Measurements from ENCODE around the gene IPO13.

IPO13 gene

DNA sequence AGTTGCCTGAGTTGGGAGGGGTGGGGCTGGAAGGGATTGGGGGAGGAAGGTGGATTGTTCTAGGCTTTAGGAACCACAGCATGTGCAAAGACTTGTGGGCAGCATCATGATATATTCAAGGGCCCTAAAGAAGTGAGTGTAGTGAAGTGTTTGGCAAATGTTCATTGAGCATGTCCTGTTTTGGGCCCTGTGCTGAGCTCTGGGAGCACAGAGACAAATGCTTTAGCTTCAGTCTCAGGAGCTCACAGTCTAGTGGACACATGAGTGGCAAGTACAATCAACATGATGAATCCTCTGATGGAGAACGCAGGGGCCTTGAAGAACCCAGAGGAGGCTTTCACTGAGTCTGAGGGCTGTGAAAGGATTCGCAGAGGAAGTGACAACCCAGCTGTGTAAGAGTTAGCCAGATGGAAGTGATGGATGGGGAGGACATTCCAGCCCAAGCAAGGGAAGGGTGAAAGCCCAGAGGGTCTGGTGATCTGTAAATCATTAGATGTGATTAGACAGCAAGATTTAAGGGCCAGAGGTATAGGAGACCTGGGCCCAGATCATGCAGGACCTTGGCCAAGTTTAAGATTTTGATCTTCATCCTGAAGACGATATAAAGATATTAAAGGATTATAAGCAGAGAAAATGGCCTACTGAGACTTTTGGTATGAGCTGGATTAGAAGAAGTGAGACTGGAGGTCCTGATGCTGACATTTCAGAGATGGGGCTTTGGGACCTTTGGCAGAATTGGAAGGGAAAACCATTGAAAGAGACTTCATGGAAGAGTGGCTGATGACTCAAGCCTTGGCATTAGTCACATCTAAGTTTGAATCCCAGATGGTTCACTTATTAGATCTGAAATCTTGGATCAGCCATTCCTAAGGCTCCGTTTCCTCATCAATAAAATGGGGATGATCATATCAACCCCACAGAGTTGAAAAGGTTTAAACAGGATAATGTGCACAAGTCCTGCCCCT lies 4.6 kb downstream of the IPO13 start:
- no peak for DNase-seq

DNA sequence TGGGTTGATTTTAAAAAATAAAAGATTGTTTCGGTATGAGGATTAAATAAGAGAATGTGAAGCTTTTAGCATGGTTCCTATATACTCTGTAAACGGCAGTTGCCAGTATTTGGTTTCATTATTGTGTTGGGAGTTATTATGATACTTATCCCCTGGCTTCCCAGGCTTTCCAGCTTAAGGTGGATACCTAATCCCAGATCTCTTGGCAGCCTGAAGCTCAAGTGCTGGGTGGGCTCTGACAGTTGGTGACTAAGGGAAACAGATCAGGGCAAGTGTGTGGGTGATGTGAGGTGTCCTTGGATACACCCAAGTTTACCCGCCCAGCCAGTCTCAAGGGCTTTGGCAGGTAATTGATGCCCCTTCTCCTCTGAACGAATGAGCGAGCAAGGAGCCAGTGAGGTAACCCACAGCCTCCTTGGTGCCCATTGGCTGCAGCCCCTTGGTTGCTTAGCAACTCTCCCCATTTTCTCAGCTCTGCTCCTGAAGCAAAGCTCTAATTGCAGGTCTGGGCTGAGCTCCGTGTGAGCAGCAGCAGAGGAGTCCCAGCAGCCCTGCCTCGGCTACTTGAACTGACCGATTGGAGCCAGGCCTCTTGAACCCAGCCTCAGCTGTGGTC lies 6.1 kb downstream of the IPO13 start:
- peak; percentile 98 for DNase-seq

DNA sequence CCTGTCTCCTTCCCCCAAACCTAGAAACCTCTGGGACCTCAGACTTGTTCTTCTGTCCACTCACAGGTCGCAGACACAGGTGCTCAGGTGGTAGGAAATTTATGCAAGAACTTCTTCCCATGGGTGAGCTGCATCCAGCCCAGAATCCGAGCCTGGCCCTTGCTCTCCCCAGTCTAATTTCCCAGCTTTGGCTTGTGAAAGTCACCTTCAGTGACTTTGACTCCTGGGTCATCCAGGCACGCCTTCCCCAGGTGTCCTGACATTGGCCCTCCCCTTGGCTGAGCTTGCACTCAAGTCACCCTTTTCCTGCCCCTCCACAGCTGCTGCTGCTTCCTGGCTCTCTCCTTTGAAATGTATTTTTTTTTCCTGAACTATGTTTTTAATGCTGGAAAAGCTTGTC lies 6.6 kb downstream of the IPO13 start:
- DNase-seq, result no peak

DNA sequence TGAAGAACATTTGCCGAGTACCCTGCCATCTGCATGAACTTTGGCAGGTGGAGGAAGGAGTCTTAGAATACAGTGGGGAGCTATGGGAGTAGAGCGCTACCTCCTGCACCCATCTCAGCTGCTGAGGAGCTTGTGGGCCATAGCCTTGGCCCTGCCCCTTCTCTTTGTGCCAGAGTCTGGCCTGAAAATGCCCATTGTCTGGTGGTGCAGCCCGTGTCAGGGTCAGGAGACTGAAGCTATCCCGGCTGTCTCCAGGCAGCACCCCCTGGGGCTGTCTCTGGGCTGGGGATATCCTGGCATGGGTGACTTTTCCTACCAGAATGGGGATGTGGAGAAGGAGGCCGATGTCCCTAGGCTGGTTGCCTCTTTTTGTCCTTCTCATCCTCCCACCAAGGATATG lies 7.3 kb downstream of the IPO13 start:
- no peak for DNase-seq

DNA sequence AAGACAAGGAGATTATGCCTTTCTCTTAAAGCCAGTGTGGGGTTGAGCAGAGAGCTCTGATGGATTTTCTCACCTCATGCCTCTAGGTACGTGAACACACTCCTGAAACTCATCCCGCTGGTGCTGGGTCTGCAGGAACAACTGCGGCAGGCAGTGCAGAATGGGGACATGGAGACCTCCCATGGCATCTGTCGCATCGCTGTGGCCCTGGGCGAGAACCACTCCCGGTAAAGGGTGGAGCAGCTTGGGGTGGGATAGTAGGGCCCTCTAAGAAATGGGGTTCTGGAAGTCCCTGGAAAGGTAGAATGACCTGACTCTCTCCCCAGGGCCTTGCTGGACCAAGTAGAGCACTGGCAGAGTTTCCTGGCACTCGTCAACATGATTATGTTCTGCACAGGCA lies 9.5 kb downstream of the IPO13 start:
- no peak for DNase-seq

DNA sequence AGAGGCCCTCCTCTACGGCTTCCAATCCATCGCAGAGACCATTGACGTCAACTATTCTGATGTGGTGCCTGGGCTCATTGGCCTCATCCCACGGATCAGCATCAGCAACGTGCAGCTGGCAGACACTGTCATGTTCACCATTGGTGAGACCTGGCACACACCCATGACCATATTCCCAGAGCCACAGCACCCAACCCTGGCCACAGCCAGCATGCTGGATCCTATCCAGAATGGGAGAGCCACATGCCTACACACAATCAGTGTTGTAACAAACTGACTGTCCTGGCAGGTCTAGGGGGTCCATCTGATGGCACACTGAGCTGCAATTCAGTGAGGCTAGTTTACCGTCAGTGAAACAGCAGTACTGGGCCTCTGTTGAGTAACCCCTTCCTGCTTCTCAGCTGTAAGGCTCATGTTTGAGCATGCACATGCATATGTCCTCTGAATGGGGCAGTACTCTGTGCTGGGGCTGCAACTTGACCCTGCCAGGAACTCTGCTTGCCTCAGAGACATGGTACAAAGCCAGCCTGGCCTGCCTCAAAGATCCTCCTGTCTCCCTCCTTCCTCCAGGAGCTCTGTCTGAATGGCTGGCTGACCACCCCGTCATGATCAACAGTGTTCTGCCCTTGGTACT lies 10.8 kb downstream of the IPO13 start:
- DNase-seq, result no peak

DNA sequence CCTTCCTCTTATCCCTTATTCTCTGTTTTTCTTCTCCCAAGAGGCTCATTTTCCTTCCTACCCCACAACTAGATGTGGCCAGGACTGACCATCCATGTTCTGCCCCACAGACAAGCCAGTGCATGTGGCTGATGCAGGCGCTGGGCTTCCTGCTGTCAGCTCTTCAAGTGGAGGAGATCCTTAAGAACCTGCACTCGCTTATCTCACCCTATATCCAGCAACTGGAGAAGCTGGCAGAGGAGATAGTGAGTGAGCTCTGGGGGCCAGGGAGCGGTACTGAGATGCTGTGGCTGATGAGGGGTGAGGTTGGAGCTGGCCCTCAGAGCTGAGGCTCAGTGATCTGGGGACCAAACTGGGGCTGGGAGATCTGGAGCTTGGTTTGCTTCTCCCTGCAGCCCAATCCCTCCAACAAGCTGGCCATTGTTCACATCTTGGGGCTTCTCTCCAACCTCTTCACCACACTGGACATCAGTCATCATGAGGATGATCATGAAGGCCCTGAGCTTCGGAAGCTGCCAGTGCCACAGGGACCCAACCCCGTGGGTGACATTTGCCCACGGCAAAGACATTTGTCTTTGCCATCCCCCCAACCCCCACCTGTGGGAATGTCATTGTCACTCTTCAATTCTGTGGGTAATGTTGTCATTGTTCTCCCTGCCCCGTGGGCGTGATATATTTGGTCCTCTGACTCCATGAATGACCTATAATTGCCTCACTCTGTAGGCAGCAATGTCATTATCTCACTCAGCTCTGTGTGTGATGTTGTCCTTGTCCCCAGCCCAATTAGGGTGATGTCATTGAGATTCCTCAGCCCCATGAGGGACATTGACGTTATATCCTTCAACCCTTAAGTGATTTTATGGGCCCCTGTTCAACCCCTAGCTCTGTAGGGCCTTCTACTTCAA lies 11.9 kb downstream of the IPO13 start:
- no peak for DNase-seq

DNA sequence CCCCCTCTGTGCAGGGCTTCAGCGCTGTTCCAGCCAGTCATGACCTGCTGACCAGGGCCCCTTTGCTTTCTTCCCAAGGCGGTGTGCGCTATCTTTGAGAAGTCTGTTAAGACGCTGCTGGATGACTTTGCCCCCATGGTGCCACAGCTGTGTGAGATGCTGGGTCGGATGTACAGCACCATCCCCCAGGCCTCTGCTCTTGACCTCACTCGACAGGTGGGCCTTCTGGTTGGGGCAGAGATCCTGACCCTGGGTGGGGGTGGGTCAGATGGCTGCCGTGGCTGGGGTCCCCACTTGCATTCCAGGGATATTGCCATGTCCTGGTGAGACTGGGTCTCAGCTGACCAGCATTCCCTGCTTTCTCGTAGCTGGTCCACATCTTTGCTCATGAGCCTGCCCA lies 14.0 kb downstream of the IPO13 start:
- DNase-seq, result no peak

DNA sequence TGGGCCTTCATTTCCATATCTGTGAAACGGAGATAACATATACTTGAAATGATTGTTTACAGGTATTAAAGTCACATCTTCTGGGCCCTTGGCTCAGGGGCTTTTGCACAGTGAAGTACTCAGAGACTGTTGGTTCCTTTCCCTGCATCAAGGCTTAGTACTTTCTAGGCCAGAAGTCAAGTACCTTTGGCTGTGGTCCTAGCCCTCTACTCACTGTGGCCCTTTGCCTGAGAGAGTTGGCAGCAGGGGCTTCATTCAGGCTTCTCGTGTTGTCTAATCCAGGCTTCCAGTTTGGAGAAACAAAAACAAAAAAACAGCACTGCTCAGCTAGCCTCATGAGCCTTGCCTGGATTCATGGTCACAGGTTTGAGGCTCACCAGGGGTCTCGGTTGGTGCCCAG lies 14.9 kb downstream of the IPO13 start:
- no peak for DNase-seq

DNA sequence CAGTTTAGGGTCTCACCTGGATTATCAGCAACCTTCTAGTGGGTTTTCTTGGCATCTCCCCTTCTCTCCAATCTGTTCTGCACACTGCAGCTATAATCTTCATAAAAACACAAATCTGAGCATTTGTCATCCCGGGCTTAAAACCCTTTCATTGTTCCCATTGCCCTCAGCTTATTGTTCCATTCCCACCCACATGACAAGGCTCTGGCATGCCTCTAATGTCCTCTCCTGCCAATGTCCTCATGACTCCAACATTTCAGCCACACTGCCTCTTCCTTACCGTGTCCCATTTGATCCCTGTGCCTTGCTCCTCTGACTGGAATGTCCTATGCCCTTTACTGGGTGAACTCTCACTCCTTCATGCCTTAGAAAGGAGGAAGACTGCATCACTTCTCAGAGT lies 15.6 kb downstream of the IPO13 start:
- DNase-seq, result no peak

DNA sequence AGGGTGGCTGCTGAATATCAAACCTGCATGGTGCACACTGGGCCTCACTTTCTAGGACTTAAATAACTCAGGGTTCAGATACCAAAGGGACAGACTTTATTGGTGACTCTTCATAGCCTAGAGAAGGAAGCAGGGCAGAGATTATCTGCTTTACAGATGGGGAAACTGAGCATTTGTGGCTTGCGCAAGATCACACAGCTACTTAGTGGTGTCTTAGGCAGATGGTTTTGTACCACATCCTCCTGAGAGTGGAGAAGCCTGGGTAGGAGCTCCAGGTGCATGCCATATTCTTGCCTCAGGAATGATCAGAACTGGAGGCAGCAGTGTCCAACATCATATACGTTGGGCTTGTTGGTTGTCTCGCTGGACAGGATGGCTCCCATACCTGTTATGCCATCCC lies 16.3 kb downstream of the IPO13 start:
- DNase-seq, result no peak

DNA sequence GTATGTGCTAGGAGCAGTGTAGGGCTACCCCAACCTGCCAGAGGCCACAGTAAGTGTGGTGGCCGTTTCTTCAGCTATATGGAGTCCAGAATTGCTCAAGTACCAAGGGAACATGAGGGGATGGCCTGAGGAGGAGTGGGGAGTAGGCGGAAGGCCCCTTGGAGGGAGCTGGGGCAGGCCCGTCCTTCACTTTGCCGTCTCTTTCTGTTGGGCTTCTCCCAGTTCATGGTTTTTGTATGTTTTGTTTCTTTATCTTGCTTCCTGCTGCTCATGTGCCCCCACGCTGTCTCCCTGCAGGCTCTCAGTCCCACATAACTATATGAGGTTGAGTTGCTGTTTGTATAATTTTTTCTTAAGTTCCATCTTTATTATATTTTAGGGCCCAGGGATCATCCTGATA lies 17.1 kb downstream of the IPO13 start:
- DNase-seq, result no peak

DNA sequence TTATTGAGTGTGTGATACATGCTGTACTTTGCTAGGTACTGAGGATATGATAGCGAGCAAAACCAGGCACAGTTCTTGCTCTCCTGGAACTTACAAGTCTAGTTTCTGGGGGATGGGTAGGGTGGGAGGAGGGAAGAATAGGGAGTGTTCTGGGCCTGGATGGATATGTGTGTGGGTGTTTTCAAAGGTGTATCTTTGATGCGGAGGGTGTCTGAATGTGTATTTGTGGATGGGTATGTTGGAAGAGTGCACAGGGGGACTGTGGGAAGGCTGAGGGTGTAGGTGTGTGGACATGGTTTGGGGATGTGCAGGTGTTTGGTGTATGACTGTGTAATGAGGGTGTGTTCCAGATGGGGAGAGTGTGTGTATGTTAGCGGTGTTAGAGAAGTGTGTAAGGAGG lies 18.6 kb downstream of the IPO13 start:
- DNase-seq, result no peak

DNA sequence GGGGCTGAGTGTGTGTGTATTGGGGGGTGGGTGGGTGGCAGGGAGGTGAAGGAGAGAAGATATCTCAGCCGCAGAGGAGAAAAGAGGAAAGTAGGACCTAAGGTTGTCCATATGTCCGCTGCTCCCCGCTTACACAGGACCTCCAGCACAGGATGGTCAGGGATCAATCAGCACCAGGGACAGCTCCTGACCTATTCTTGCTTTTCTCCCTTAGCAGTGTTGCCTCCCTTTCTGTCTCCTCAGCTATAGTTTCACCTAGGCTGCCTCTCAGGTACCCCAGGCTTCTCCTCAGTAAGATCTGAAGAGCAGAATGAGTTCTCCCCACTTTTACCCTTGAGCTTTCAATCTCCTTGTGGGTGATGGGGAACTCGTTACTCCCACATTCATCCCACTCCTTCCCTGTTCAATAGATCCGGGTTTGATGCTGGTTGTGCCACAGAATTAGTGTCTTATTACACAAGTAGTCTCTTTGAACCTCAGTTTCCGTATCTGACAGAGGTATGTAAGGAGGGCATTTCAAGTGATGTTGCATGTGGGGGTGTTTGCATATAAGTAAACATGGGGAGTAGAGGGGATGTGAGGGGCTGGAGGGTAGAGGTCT lies 21.7 kb downstream of the IPO13 start:
- no peak for DNase-seq

DNA sequence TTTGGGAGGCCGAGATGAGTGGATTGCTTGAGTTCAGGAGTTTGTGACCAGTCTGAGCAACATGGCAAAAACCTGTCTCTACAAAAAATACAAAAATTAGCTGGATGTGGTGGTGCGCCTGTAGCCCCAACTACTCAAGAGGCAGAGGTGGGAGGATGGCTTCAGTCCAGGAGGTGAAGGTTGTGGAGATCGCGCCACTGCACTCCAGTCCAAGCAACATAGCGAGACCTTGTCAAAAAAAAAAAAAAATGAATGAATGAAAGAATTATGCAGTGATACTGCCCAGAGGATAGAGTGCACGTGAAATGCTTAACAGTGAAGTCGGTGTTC lies 22.6 kb downstream of the IPO13 start:
- DNase-seq, result no peak

DNA sequence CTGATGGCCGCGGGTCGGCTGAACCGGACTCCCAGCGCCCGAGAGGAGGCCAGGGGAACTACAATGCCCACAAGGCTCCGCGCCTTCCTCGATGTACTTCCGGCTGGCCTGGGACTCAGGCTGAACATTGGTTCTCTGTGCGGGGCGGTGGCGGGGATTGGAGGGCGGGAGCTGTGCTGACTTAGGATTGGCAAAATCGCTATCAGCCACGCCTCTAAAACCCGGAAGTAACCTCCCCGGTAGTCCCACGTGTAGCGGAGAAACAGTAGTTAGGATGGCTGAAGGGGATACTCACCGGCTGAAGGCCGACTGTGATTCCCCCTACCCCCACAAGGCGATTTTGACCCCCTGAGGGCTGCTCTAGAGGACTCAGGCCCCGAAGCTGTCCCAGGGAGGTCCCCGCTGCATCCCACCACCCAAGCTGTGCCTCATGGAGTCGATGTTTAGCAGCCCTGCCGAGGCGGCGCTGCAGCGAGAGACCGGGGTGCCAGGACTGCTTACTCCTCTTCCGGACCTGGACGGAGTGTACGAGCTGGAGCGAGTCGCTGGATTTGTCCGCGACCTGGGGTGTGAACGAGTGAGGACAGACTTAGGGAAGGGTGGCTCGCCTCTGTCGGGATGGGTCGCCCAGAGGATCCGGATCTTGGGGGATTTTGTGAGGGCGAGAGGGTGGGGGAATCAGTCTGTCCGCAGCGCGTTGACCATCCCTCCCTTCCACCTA lies 23.2 kb downstream of the IPO13 start, which contains the start of gene DPH2:
DPH2 (plus strand) TSS at position 265 of the 721 bp plus-strand sequence; CDS start at position 431, 166 bp downstream.
- DNase-seq, result peak; percentile 97

DNA sequence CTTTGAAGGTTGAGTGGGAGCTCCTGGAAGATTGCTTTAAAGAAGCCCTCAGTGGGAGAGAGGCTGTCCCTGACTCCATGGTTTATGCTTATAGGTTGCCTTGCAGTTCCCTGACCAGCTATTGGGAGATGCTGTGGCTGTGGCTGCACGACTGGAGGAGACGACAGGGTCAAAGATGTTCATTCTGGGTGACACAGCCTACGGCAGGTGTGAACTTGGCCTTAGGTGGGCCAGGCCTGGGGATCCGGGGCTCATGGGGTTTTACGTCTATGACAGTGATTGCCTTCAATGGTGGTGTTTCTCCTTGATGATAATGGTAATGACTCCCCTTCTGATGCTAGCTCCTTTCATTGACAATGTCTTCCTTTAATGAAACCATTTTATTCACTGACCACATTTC lies 23.8 kb downstream of the IPO13 start:
- no peak for DNase-seq

DNA sequence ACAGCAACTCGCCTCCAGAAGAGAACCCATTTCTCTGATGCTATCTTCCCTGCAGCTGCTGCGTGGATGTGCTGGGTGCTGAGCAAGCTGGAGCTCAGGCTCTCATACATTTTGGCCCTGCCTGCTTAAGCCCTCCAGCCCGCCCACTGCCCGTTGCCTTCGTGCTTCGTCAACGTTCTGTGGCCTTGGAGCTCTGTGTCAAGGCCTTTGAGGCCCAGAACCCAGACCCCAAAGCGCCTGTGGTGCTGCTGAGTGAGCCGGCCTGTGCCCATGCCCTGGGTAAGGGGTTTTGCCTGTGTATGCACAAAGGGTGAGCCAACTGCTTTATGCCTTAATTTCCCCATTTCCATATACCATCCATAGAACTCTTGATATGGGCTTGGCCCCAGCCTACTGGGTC lies 24.2 kb downstream of the IPO13 start:
- no peak for DNase-seq

DNA sequence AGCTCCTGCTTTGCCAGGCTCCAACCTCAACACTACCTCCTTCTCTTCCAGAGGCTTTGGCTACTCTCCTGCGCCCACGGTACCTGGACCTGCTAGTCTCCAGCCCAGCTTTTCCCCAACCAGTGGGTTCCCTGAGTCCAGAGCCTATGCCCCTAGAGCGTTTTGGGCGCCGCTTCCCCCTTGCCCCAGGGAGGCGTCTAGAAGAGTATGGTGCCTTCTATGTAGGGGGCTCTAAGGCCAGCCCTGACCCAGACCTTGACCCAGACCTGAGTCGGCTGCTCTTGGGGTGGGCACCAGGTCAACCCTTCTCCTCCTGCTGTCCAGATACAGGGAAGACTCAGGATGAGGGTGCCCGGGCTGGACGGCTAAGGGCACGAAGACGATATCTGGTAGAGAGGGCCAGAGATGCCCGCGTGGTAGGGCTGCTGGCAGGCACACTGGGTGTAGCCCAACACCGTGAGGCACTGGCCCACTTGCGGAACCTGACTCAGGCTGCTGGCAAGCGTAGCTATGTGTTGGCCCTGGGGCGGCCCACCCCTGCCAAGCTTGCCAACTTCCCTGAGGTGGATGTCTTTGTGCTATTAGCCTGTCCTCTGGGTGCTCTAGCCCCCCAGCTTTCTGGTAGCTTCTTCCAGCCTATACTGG lies 24.7 kb downstream of the IPO13 start:
- DNase-seq, result no peak

DNA sequence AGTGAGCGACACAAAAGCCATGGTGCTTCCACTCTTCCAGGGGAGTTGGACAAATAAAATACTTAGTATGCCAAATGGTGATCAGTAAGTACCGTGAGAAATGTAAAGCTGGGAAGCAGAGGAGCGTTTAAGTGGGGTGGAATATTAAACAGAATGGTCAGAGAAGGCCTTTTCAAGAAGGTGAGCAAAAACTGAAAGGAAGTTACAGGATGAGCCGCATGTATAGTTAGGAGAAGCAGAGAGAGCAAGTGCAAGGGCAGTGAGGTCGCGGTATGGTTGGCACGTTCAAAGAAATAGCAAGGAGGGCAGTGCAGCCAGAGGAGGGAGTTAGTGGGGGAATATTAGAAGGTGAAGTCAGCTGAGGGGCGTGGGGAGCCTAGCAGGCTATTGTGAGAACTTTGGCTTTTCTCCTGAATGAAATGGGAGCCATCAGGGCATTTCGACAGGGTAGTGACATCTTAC lies 27.3 kb downstream of the IPO13 start:
- peak; percentile 83 for DNase-seq

Measured in NCI-H1105 treated with DMSO at 0.1 percent for 48 hours (cell line).